ENCODE data around the gene SLAMF8. TPM values are rescaled to one million over a fixed set of nuclear protein-coding genes. Genes with fewer than 3 reads are reported as not detected.

Gene SLAMF8
- total RNA-seq (not detected), polyA plus RNA-seq (under 1 TPM in 1 of 4 donors, not detected in 3; 0.72 TPM)

DNA sequence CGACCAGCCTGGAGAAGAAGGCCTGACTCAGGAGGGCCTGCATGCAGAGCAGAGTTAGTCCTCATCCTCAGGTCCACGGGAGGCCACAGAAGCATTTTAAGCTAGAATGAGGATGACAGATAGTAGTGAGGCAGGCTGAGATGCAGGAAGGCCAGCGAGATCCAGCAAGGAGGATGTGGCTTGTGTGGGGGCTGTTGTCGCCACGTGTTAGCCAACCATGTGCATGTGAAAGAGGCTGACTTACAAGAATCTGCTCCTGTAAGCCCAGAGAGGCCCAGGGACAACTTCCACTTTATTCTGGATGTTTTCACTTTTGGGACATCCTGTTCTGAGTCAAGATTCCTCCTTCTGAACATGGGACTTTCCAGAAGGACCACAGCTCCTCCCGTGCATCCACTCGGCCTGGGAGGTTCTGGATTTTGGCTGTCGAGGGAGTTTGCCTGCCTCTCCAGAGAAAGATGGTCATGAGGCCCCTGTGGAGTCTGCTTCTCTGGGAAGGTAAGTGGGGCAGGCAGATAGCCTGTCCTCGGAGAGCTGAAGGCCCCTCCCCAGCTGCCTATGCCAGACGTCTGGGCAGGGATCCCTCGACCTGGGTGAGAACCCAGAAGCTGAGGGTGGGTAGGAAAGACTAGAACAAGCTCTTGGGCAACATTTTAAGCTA lies at the start of gene SLAMF8:
TSS of gene SLAMF8 (plus strand) at position 433 of the 661 bp plus-strand sequence. CDS start at position 459, 26 bp downstream.
- no peaks in the 10 kb centered on the region for H3K9me3 ChIP-seq (ENCODE audit: control insufficient read depth in 2 of 2, low read length in 2 of 2)
- ATAC-seq (ENCODE audit: low read depth in 2 of 2) (peak; percentile 35 to 63), DNase-seq (peak in 2 of 3 donors; percentile 13 to 68)
- no peak within 1 kb of the TSS for H3K27ac ChIP-seq (ENCODE audit: insufficient read depth, low read length, poor library complexity, severe bottlenecking)
- H3K27me3 ChIP-seq (ENCODE audit: control insufficient read depth, insufficient read depth, low read length) = no peaks in the 10 kb centered on the region
- H3K4me1 ChIP-seq (ENCODE audit: control insufficient read depth, insufficient read depth, low read length, poor library complexity, severe bottlenecking) = peaks cover 19% of the 10 kb centered on the region
- H3K27me3 Mint-ChIP-seq = peaks cover 5% of the 10 kb centered on the region
- H3K4me1 Mint-ChIP-seq = peaks cover 6 to 32% (median 24%) of the 10 kb centered on the region in 4 donors
- H3K36me3 ChIP-seq (ENCODE audit: control insufficient read depth, insufficient read depth, low read length) = no peaks in the 10 kb centered on the region
- peak within 1 kb of the TSS in 2 of 3 donors; percentile 67 to 76 for H3K27ac Mint-ChIP-seq
- H3K4me3 Mint-ChIP-seq = peak within 1 kb of the TSS in 2 of 4 donors; percentile 39 to 59
- no peaks in the 10 kb centered on the region for H3K36me3 Mint-ChIP-seq
- H3K9me3 Mint-ChIP-seq = peaks cover 0 to 1% (median 0%) of the 10 kb centered on the region in 7 donors
- H3K4me3 ChIP-seq (ENCODE audit: low read depth, low read length) = no peak within 1 kb of the TSS

DNA sequence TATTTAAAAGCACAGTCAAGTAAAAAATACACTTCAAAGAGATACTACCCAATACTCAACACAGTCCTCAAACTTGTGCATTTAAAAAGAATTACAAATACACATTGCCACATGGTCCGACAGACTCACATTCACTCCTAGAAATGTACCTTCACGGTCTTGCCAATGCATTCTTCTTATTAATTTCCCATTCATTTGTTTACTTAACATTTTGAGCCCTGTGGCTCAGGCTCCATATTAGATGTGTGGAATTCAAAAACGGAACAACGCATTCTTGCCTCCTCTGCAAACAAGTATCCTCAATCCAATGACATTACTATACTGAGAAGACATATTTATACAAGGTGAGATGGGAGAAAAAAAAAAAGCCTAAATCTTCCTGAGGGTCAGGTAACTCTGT lies 48.4 kb upstream of the SLAMF8 start:
- Mint-ChIP-seq H3K4me1 (peaks cover 0 to 31% (median 5%) of the 10 kb centered on the region in 4 donors), H3K27ac (no peak overlapping the region), H3K4me3 (peak overlapping the region in 1 of 4 donors; percentile 48), H3K27me3 (peaks cover 17% of the 10 kb centered on the region), H3K9me3 (no peaks in the 10 kb centered on the region), H3K36me3 (no peaks in the 10 kb centered on the region)
- Histone ChIP-seq H3K27me3 (ENCODE audit: control insufficient read depth, insufficient read depth, low read length) (peaks cover 5% of the 10 kb centered on the region), H3K4me3 (ENCODE audit: low read depth, low read length) (no peak overlapping the region), H3K27ac (ENCODE audit: insufficient read depth, low read length, poor library complexity, severe bottlenecking) (no peak overlapping the region), H3K36me3 (ENCODE audit: control insufficient read depth, insufficient read depth, low read length) (no peaks in the 10 kb centered on the region), H3K4me1 (ENCODE audit: control insufficient read depth, insufficient read depth, low read length, poor library complexity, severe bottlenecking) (peaks cover 11% of the 10 kb centered on the region), H3K9me3 (ENCODE audit: control insufficient read depth in 2 of 2, low read length in 2 of 2) (no peaks in the 10 kb centered on the region)
- DNase-seq (no peak), ATAC-seq (ENCODE audit: low read depth in 2 of 2) (no peak)

DNA sequence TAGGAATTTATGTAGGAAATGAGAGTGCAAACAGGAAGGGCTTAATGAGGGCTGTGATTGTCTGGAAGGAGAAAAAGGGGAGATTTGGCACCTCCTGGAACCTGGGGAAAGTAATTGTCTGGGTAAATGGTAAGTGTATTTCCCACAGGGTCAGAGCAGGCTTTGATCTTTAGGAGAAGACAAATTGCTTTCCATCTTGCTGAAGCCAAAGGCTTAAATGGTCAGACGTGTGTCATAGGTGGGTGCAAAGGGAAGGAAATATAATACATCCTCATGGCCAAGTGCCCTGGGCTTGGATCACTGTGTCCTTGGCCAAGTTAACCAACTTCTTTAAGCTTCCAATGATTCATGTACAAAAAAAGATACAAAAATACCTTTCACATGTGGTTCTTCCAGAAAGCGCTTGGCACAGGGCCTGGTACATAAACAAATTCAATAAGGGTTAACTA lies 47.2 kb upstream of the SLAMF8 start:
- peak overlapping the region in 1 of 3 donors; percentile 52 for H3K27ac Mint-ChIP-seq
- peaks cover 12% of the 10 kb centered on the region for H3K27me3 Mint-ChIP-seq
- no peak overlapping the region for H3K27ac ChIP-seq (ENCODE audit: insufficient read depth, low read length, poor library complexity, severe bottlenecking)
- peaks cover 11% of the 10 kb centered on the region for H3K4me1 ChIP-seq (ENCODE audit: control insufficient read depth, insufficient read depth, low read length, poor library complexity, severe bottlenecking)
- H3K9me3 ChIP-seq (ENCODE audit: control insufficient read depth in 2 of 2, low read length in 2 of 2) = no peaks in the 10 kb centered on the region
- H3K27me3 ChIP-seq (ENCODE audit: control insufficient read depth, insufficient read depth, low read length) = peaks cover 5% of the 10 kb centered on the region
- H3K9me3 Mint-ChIP-seq = no peaks in the 10 kb centered on the region
- ATAC-seq (ENCODE audit: low read depth in 2 of 2) = no peak
- H3K36me3 ChIP-seq (ENCODE audit: control insufficient read depth, insufficient read depth, low read length) = no peaks in the 10 kb centered on the region
- peak overlapping the region; percentile 52 to 90 (median 85) for H3K4me3 Mint-ChIP-seq
- H3K4me1 Mint-ChIP-seq = peaks cover 0 to 32% (median 5%) of the 10 kb centered on the region in 4 donors
- H3K4me3 ChIP-seq (ENCODE audit: low read depth, low read length) = no peak overlapping the region
- no peaks in the 10 kb centered on the region for H3K36me3 Mint-ChIP-seq
- DNase-seq = no peak

DNA sequence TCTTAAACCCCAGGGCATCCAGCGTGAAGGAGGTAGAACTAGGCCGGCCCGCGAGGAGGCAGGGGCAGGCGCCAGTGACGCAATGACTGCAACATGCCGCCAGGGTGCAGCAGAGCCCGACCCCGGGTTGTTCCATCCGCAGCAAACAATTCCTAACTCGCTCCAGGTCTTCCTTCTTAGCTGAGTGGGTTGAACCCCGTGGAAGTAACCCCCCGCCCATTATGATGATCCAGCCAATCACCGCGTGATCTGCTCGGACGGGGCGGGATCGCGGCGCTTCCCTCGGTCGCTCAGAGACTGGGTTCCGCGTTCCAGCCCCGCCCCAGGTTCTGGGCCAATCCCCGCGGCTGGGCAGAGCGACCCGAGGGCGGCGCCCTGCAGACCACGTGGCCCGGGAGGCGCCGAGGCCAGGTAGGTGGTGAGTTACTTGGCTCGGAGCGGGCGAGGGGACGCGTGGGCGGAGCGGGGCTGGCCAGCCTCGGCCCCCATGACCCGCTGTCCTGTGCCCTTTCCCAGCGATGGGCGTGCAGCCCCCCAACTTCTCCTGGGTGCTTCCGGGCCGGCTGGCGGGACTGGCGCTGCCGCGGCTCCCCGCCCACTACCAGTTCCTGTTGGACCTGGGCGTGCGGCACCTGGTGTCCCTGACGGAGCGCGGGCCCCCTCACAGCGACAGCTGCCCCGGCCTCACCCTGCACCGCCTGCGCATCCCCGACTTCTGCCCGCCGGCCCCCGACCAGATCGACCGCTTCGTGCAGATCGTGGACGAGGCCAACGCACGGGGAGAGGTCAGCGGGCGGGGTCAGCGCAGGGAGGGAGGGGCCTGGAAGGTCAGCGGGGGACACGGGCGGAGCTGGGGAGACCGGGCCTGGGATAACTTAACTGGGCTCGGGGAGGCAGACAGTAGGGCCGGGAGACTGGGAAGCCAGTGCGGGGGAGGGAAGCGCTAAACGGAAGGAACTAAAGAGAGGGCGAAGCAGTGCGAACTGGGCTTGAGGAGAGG lies 45.8 kb upstream of the SLAMF8 start, which contains the start of gene DUSP23:
TSS of gene DUSP23 (plus strand) at position 380 of the 1,000 bp plus-strand sequence. CDS start at position 519, 139 bp downstream.
- Mint-ChIP-seq H3K27me3 (peaks cover 1% of the 10 kb centered on the region), H3K9me3 (no peaks in the 10 kb centered on the region), H3K4me3 (peak within 1 kb of the TSS; percentile 90 to 92 (median 90)), H3K4me1 (peaks cover 0 to 33% (median 5%) of the 10 kb centered on the region in 4 donors), H3K36me3 (no peaks in the 10 kb centered on the region), H3K27ac (peak within 1 kb of the TSS; percentile 7 to 91 (median 88))
- Histone ChIP-seq H3K27ac (ENCODE audit: insufficient read depth, low read length, poor library complexity, severe bottlenecking) (peak within 1 kb of the TSS; percentile 61), H3K36me3 (ENCODE audit: control insufficient read depth, insufficient read depth, low read length) (no peaks in the 10 kb centered on the region), H3K4me1 (ENCODE audit: control insufficient read depth, insufficient read depth, low read length, poor library complexity, severe bottlenecking) (peaks cover 11% of the 10 kb centered on the region), H3K9me3 (ENCODE audit: control insufficient read depth in 2 of 2, low read length in 2 of 2) (no peaks in the 10 kb centered on the region), H3K27me3 (ENCODE audit: control insufficient read depth, insufficient read depth, low read length) (peaks cover 4% of the 10 kb centered on the region), H3K4me3 (ENCODE audit: low read depth, low read length) (peak within 1 kb of the TSS; percentile 88)
- DNase-seq = peak; percentile 94 to 97 (median 94)
- ATAC-seq (ENCODE audit: low read depth in 2 of 2) = peak; percentile 95 to 97

DNA sequence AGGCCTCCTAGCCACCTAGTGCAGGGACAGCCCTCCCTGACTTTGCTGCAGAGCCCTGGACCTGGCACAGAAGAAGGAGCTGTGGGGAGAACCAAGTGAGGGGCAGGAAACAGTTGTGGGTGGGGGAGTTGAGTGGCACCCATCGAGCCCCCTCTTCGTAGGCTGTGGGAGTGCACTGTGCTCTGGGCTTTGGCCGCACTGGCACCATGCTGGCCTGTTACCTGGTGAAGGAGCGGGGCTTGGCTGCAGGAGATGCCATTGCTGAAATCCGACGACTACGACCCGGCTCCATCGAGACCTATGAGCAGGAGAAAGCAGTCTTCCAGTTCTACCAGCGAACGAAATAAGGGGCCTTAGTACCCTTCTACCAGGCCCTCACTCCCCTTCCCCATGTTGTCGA lies 44.7 kb upstream of the SLAMF8 start:
- Histone ChIP-seq H3K27me3 (ENCODE audit: control insufficient read depth, insufficient read depth, low read length) (no peaks in the 10 kb centered on the region), H3K36me3 (ENCODE audit: control insufficient read depth, insufficient read depth, low read length) (no peaks in the 10 kb centered on the region), H3K4me3 (ENCODE audit: low read depth, low read length) (peak overlapping the region; percentile 66), H3K27ac (ENCODE audit: insufficient read depth, low read length, poor library complexity, severe bottlenecking) (no peak overlapping the region), H3K4me1 (ENCODE audit: control insufficient read depth, insufficient read depth, low read length, poor library complexity, severe bottlenecking) (peaks cover 11% of the 10 kb centered on the region), H3K9me3 (ENCODE audit: control insufficient read depth in 2 of 2, low read length in 2 of 2) (no peaks in the 10 kb centered on the region)
- Mint-ChIP-seq H3K36me3 (no peaks in the 10 kb centered on the region), H3K4me3 (peak overlapping the region; percentile 83 to 92 (median 90)), H3K4me1 (peaks cover 0 to 33% (median 5%) of the 10 kb centered on the region in 4 donors), H3K27me3 (no peaks in the 10 kb centered on the region), H3K27ac (peak overlapping the region in 2 of 3 donors; percentile 77 to 91), H3K9me3 (no peaks in the 10 kb centered on the region)
- DNase-seq (no peak), ATAC-seq (ENCODE audit: low read depth in 2 of 2) (no peak)

DNA sequence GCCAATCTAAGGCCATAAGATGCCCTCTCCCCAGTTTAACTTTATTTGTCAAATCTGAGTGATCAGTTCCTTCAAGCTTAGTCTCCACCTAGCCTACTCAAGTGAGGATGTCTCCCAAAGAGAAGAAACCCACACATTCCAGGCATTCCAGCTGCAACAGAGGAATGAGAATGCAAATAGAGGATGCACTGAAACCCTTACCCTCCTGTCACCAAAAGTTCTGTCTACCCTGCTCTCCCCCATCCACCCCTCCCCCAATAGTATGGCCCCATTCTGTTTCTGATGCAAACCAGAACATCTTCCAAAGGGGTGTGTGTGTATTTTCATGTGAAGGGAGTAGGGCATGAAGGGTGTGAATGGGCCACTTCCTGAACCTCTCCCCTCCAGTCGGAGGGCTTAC lies 42.9 kb upstream of the SLAMF8 start:
- H3K4me1 Mint-ChIP-seq = peaks cover 0 to 33% (median 5%) of the 10 kb centered on the region in 4 donors

DNA sequence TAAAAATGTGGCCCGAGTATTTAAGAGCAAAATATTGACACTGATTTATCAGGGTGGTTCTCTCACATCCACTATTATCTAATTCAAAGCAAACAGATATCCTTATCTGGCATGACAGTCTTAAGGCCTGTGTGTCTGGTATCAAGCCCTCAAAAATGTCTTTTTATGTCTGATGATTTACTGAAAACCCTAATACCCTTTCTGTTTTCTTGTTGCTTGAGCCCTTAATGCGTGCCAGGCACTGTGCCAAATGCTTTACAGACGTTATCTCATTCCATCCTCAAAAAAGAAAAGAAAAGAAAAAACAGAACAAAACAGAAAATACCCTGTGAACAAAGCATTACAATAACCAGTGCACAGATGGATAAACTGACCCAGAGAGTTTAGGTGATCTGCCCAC lies 40.2 kb upstream of the SLAMF8 start:
- ATAC-seq (ENCODE audit: low read depth in 2 of 2) (no peak), DNase-seq (no peak)
- H3K9me3 Mint-ChIP-seq = no peaks in the 10 kb centered on the region
- H3K36me3 ChIP-seq (ENCODE audit: control insufficient read depth, insufficient read depth, low read length) = no peaks in the 10 kb centered on the region
- H3K27ac ChIP-seq (ENCODE audit: insufficient read depth, low read length, poor library complexity, severe bottlenecking) = no peak overlapping the region
- H3K4me1 Mint-ChIP-seq = peaks cover 0 to 14% (median 2%) of the 10 kb centered on the region in 4 donors
- H3K27me3 ChIP-seq (ENCODE audit: control insufficient read depth, insufficient read depth, low read length) = no peaks in the 10 kb centered on the region
- H3K27ac Mint-ChIP-seq = no peak overlapping the region
- H3K4me3 Mint-ChIP-seq = no peak overlapping the region
- H3K36me3 Mint-ChIP-seq = no peaks in the 10 kb centered on the region
- no peak overlapping the region for H3K4me3 ChIP-seq (ENCODE audit: low read depth, low read length)
- no peaks in the 10 kb centered on the region for H3K9me3 ChIP-seq (ENCODE audit: control insufficient read depth in 2 of 2, low read length in 2 of 2)
- H3K4me1 ChIP-seq (ENCODE audit: control insufficient read depth, insufficient read depth, low read length, poor library complexity, severe bottlenecking) = peaks cover under 1% of the 10 kb centered on the region
- H3K27me3 Mint-ChIP-seq = peaks cover 12% of the 10 kb centered on the region

More for the DNA sequence above, 42.9 kb upstream of the SLAMF8 start:
- Mint-ChIP-seq H3K27ac (no peak overlapping the region), H3K4me3 (no peak overlapping the region), H3K36me3 (no peaks in the 10 kb centered on the region), H3K27me3 (peaks cover 5% of the 10 kb centered on the region), H3K9me3 (no peaks in the 10 kb centered on the region)
- ATAC-seq (ENCODE audit: low read depth in 2 of 2) (no peak), DNase-seq (no peak)
- H3K27ac ChIP-seq (ENCODE audit: insufficient read depth, low read length, poor library complexity, severe bottlenecking) = no peak overlapping the region
- no peaks in the 10 kb centered on the region for H3K36me3 ChIP-seq (ENCODE audit: control insufficient read depth, insufficient read depth, low read length)
- peaks cover 11% of the 10 kb centered on the region for H3K4me1 ChIP-seq (ENCODE audit: control insufficient read depth, insufficient read depth, low read length, poor library complexity, severe bottlenecking)
- no peaks in the 10 kb centered on the region for H3K9me3 ChIP-seq (ENCODE audit: control insufficient read depth in 2 of 2, low read length in 2 of 2)
- H3K4me3 ChIP-seq (ENCODE audit: low read depth, low read length) = no peak overlapping the region
- no peaks in the 10 kb centered on the region for H3K27me3 ChIP-seq (ENCODE audit: control insufficient read depth, insufficient read depth, low read length)
